Stimulated activated naive CD8-positive, alpha-beta T cell treated with anti-CD3 and anti-CD28 coated beads, Interleukin-15, Interleukin-2, amounts not matched to agents 100 ng/mL and 50 ng/mL, for 24 hours (primary cell): Measurements from ENCODE around the gene SLC38A1.

Experiments
- H3K27ac Mint-ChIP-seq: one replicate; pipeline ENCODE4 v1.8.0; 2021; ENCODE audit warnings: mild to moderate bottlenecking, mixed read lengths
- H3K27me3 Mint-ChIP-seq: one replicate; pipeline ENCODE4 v1.8.0; 2021; ENCODE audit warnings: mixed read lengths
- H3K36me3 Mint-ChIP-seq: one replicate; pipeline ENCODE4 v1.8.0; 2021; ENCODE audit warnings: low read depth, mixed read lengths
- H3K4me1 Mint-ChIP-seq: one replicate; pipeline ENCODE4 v1.8.0; 2021; ENCODE audit warnings: low read depth, mixed read lengths
- H3K4me3 Mint-ChIP-seq: one replicate; pipeline ENCODE4 v1.8.0; 2021; ENCODE audit warnings: mild to moderate bottlenecking, mixed read lengths
- H3K9me3 Mint-ChIP-seq: one replicate; pipeline ENCODE4 v1.8.0; 2021; ENCODE audit warnings: mixed read lengths

SLC38A1 gene

GRCh38 chr12:46187023-46187422 lies 81.8 kb downstream of the SLC38A1 start:
- peak overlapping the region; percentile 74 for H3K27ac Mint-ChIP-seq

DNA sequence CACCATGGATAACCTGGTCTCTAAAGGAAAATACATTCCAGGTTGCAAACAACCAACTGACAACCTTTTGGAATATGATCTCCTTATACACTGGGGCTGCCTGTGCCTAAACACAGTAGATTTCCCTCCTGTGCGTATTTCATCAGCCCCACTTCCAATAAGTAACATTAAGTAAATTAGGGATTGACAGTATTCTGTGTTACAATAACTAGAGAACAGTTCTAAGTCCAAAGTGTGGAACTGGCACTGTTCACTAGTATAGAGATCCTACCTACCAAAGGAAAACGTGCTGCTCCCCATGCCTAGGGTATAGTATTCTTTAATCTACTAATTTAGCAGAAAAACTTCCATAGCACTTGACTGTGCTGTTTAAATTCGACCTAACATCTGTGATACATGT lies 82.8 kb downstream of the SLC38A1 start:
- peaks cover 59% of the 10 kb centered on the region for H3K4me1 Mint-ChIP-seq
- H3K36me3 Mint-ChIP-seq = peaks cover 70% of the 10 kb centered on the region
- H3K27me3 Mint-ChIP-seq = no peaks in the 10 kb centered on the region
- peaks cover 6% of the 10 kb centered on the region for H3K9me3 Mint-ChIP-seq
- H3K27ac Mint-ChIP-seq = peak overlapping the region; percentile 26
- no peak overlapping the region for H3K4me3 Mint-ChIP-seq

More at GRCh38 chr12:46187023-46187422, 81.8 kb downstream of the SLC38A1 start:
- H3K36me3 Mint-ChIP-seq = peaks cover 73% of the 10 kb centered on the region
- no peaks in the 10 kb centered on the region for H3K27me3 Mint-ChIP-seq
- H3K4me1 Mint-ChIP-seq = peaks cover 62% of the 10 kb centered on the region
- peaks cover 16% of the 10 kb centered on the region for H3K9me3 Mint-ChIP-seq
- H3K4me3 Mint-ChIP-seq = no peak overlapping the region

- Mint-ChIP-seq H3K36me3 (peaks cover 66% of the 10 kb centered on the region), H3K4me1 (peaks cover 59% of the 10 kb centered on the region), H3K4me3 (no peak overlapping the region), H3K9me3 (peaks cover 3% of the 10 kb centered on the region), H3K27me3 (no peaks in the 10 kb centered on the region), H3K27ac (peak overlapping the region; percentile 26)
Observed at GRCh38 chr12:46185686-46186085, 83.2 kb downstream of the SLC38A1 start.

DNA sequence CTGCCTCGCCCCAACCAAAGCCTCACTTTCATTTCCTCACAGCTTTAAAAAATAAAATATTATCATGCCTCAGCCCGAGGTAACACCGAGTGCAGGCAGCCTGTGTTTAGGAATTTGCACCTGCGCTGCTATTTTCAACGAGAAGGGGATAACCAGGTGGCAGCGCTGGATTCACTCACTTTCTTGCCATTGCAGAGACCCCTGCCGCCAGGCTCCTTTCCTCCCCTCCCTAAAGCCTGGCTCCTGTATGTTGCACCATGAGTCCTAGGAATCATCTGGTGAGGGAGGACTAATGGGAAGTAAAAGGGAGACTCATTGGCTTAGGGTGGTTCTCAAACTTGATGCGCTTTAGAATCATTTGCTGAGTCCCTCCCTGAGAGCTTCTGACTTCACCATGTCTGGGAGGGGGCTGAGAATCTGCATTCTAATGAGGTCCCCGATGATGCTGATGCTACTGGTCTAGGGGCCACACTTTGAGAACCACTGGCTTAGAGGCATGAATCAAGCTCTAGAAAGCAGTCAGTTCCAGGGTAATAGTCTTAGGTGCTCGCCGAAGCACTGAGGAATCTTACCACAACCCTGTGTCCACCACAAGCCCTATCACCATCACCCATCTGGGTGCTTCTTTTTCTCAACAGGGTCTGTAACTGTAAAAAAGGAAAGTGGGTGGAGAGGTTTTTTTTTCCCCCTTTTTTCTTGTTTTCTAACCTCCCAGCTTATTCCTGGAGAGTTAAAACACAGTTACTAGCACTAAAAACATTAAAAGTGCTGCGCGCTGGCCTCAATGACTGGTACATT lies 83.8 kb downstream of the SLC38A1 start:
- H3K4me3 Mint-ChIP-seq = no peak overlapping the region
- peak overlapping the region; percentile 24 for H3K27ac Mint-ChIP-seq
- no peaks in the 10 kb centered on the region for H3K9me3 Mint-ChIP-seq
- H3K27me3 Mint-ChIP-seq = no peaks in the 10 kb centered on the region
- peaks cover 62% of the 10 kb centered on the region for H3K4me1 Mint-ChIP-seq
- H3K36me3 Mint-ChIP-seq = peaks cover 59% of the 10 kb centered on the region

DNA sequence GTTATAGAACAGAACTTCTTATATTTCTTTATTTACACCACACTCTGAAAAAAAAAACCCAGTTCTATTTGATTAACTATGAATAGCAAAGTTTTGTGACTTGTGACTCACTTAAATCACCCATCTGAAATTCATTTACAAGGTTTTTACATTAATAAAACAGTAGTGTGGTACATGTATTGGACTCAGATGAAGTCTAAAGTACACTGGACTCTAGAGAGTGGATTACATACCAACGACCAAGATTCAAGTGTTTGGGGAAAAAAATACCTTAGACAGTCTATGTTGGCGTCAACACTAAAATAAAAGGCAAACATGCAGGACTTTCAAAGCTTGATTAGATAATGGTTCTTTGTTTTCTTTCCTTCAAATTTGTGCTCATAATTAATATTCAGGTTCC lies 85.7 kb downstream of the SLC38A1 start:
- Mint-ChIP-seq H3K9me3 (no peaks in the 10 kb centered on the region), H3K4me3 (no peak overlapping the region), H3K27ac (no peak overlapping the region), H3K27me3 (no peaks in the 10 kb centered on the region), H3K4me1 (peaks cover 63% of the 10 kb centered on the region), H3K36me3 (peaks cover 40% of the 10 kb centered on the region)

DNA sequence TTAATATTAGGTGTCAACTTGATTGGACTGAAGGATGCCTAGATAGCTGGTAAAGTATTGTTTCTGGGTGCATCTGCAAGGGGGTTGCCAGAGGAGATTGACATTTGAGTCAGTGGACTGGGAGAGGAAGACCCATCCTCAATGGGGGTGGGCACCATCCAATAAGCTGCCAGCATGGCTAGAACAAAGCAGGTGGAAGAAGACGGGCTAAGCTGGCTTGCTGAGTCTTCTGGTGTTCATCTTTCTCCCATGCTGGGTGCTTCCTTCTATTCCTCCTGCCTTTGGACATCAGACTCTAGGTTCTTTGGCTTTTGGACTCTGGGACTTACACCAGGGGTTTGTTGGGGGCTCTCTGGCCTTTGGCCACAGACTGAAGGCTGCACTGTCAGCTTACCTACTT lies 87.4 kb downstream of the SLC38A1 start:
- Mint-ChIP-seq H3K27ac (peak overlapping the region; percentile 41), H3K27me3 (no peaks in the 10 kb centered on the region), H3K4me1 (peaks cover 64% of the 10 kb centered on the region)

DNA sequence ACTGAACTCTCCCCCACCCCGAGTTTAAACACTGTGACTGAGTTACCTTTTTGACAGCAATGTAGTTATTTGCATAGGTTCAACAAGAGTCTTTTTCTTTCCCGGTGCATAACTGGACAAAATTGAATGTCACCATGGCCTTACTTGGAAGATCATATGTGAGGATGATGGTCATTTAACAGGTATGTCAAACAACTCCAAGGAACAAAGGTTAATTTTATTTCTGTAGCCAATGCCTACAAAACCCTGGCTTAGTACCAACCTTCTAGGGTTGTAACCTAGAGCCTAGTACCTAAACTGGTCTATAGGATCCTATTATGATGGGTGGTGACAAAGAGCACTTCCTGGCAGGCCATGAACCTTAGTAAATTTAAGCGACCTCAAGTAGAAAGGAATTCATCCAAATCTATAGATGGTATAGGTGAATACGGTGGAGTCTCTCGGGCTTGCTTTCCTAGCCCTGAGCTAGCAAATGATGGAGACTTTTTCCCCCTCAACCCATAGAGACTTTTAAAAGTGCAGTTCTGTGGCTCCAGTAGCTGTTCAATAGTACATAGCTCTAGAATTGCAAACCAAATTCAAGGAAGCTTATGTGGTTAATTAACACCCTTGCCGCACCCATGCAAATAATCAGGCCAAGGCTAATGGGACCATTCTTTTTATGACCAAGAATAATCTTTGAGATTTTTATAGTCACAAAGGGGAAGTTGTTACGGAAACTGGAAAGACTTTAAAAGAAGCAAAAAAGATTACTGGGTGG lies 89.0 kb downstream of the SLC38A1 start:
- H3K27ac Mint-ChIP-seq = no peak overlapping the region
- H3K9me3 Mint-ChIP-seq = no peaks in the 10 kb centered on the region
- H3K4me3 Mint-ChIP-seq = peak overlapping the region; percentile 17
- no peaks in the 10 kb centered on the region for H3K27me3 Mint-ChIP-seq
- H3K36me3 Mint-ChIP-seq = peaks cover 18% of the 10 kb centered on the region
- peaks cover 63% of the 10 kb centered on the region for H3K4me1 Mint-ChIP-seq

More for the DNA sequence above, 87.4 kb downstream of the SLC38A1 start:
- Mint-ChIP-seq H3K36me3 (peaks cover 27% of the 10 kb centered on the region), H3K4me3 (no peak overlapping the region), H3K9me3 (no peaks in the 10 kb centered on the region)

DNA sequence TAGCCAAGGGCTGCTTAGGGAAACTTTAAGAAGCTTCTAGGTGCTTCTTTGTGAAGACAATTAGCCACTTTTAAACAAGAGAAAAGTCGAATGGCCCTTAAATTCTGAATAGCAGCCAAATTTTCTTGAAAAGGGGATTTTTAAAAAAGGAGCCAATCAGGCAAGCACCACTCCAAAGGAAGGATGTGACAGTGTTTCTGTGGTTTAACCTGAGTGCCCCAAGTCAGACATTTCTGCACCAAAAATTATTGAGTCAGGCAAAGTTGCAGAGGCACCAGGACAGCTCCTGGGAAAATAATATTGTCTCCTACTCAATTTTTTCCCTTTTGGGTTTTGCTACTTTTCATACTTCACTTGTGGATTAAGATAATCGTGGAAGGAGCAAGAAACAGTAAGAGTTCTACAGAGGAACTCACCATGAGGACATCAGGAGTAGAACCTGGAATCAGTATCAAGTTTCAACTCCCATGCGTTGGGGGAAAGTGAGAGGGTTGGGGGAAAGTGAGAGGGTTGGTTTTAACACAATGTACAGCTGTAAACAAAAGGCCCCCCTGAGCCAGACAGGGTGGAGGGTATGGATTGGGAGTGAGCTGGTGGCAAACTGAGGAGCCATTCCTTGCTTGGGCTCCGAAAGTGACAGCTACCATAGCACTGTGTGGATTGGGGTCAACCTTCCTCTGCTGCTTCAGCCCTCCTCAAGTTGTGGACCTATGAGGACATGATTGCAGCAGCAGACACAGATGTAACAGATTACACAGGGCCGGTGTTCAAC lies 90.8 kb downstream of the SLC38A1 start:
- H3K36me3 Mint-ChIP-seq = peaks cover 7% of the 10 kb centered on the region
- no peaks in the 10 kb centered on the region for H3K9me3 Mint-ChIP-seq
- H3K27me3 Mint-ChIP-seq = no peaks in the 10 kb centered on the region
- no peak overlapping the region for H3K4me3 Mint-ChIP-seq
- H3K4me1 Mint-ChIP-seq = peaks cover 69% of the 10 kb centered on the region
- no peak overlapping the region for H3K27ac Mint-ChIP-seq

DNA sequence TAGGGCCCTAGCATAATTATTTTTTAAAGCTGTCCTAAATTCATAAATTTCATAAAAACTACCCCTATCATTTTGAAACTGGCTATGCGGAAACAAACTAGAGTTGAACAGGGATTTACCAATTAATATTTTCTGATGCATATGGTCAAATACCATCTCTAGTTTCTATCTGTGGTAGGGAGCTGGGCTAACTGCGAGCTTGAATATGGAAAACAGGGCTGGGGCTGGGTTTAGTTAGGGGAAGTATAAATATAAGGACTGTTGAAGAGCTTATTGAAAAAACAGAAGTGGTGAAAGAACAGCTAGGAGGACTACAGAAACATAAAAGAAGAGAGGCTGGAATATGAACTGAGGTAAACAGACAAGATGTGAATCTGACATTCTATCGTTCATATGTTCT lies 91.8 kb downstream of the SLC38A1 start:
- H3K9me3 Mint-ChIP-seq = no peaks in the 10 kb centered on the region
- peak overlapping the region; percentile 61 for H3K27ac Mint-ChIP-seq
- H3K4me1 Mint-ChIP-seq = peaks cover 69% of the 10 kb centered on the region
- peaks cover 7% of the 10 kb centered on the region for H3K36me3 Mint-ChIP-seq
- H3K4me3 Mint-ChIP-seq = no peak overlapping the region
- H3K27me3 Mint-ChIP-seq = no peaks in the 10 kb centered on the region

DNA sequence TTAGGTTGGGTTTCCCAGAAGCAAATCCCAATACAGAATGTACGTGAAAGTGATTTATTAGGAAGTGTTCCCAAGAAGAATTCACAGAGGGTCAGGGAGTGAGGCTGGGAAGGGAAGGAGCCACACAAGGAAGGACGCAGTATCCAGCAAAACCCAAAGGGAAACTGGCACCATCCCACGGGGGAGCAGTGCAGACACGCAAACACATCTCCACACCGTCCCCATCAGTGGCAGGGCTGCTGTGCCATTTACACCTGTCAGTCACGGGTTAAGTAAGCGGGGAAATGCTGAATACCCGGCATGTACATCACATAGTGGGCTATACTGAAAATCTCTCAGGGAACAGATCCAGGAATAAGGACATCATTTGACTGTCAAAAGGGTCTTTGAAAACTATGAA lies 93.9 kb downstream of the SLC38A1 start:
- no peaks in the 10 kb centered on the region for H3K9me3 Mint-ChIP-seq
- H3K36me3 Mint-ChIP-seq = no peaks in the 10 kb centered on the region
- no peak overlapping the region for H3K27ac Mint-ChIP-seq
- H3K4me3 Mint-ChIP-seq = no peak overlapping the region
- H3K4me1 Mint-ChIP-seq = peaks cover 51% of the 10 kb centered on the region
- no peaks in the 10 kb centered on the region for H3K27me3 Mint-ChIP-seq

DNA sequence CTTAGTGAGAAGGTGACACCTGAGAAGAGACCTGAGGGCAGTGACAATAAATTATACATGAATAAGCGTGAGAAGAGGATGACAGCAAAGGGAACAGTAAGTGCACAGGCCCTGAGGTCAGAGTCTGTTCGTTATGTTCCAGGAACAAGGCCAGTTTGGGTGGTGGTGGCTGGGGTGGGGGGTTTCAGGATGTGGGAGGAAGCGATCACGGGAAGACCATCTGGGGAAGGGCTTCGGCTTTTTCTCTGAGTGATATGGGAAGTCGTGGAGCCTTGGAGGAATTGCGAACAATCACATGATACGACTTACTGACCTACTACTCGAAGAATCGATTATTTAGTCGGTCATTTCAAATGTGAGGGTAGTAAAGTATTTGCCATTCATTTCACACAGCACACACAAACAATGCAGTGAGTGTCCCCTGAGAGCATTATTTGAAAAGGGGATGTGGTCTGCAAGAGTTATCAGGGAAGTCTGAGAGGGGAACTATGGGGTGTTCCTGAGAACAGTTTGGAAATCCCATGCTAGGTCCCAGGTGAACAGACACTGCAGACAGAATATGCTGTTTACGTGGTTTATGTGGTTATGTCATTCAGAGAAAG lies 94.7 kb downstream of the SLC38A1 start:
- Mint-ChIP-seq H3K4me1 (peaks cover 43% of the 10 kb centered on the region), H3K9me3 (peaks cover under 1% of the 10 kb centered on the region), H3K36me3 (no peaks in the 10 kb centered on the region), H3K27ac (no peak overlapping the region), H3K4me3 (no peak overlapping the region), H3K27me3 (no peaks in the 10 kb centered on the region)

- Mint-ChIP-seq H3K27ac (no peak overlapping the region), H3K4me3 (no peak overlapping the region), H3K36me3 (peaks cover 7% of the 10 kb centered on the region), H3K27me3 (no peaks in the 10 kb centered on the region), H3K4me1 (peaks cover 5% of the 10 kb centered on the region), H3K9me3 (peaks cover 8% of the 10 kb centered on the region)
Observed at GRCh38 chr12:46168426-46168825, 100.4 kb downstream of the SLC38A1 start.

DNA sequence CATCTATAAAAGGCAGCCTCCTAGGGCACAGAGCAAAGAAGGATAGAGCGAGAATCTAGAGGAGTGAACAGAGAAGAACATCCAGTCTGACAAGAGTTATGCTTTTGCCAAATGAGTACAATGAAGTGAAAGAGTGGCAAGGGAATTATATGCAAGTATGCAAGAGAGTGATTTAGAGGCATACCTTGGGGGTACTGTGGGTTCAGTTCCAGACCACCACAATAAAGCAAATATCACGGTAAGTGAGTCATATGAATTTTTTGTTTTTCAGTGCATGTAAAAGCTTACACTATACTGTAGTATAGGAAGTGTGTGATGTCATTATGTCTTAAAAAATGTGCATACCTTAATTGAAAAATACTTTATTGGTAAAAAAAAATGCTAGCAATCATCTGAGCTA lies 101.4 kb downstream of the SLC38A1 start:
- H3K27me3 Mint-ChIP-seq = no peaks in the 10 kb centered on the region
- H3K9me3 Mint-ChIP-seq = peaks cover 8% of the 10 kb centered on the region
- peaks cover 5% of the 10 kb centered on the region for H3K4me1 Mint-ChIP-seq
- H3K36me3 Mint-ChIP-seq = peaks cover 7% of the 10 kb centered on the region
- H3K4me3 Mint-ChIP-seq = no peak overlapping the region
- no peak overlapping the region for H3K27ac Mint-ChIP-seq

DNA sequence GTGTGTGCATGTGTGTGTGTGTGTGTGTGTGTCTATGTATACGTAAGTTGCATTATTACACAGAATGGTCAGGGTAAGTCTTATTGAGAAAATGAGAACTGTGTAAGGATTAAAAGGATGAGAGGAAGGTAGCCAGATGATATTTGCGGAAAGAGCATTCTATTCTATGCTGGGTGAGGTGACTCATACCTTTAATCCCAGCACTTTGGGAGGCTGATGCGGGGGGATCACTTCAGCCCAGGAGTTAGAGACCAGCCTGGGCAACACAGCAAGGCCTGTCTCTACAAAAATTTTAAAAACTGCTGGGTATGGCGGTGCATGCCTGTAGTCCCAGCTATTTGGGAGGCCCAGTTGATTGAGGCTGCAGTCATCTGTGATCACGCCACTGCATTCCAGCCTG lies 103.7 kb downstream of the SLC38A1 start:
- H3K36me3 Mint-ChIP-seq = peaks cover 7% of the 10 kb centered on the region
- H3K4me3 Mint-ChIP-seq = no peak overlapping the region
- no peak overlapping the region for H3K27ac Mint-ChIP-seq
- H3K4me1 Mint-ChIP-seq = peaks cover 5% of the 10 kb centered on the region
- peaks cover 8% of the 10 kb centered on the region for H3K9me3 Mint-ChIP-seq
- no peaks in the 10 kb centered on the region for H3K27me3 Mint-ChIP-seq
